Measurements from ENCODE around the gene SNX33.

The SNX33 gene

DNA sequence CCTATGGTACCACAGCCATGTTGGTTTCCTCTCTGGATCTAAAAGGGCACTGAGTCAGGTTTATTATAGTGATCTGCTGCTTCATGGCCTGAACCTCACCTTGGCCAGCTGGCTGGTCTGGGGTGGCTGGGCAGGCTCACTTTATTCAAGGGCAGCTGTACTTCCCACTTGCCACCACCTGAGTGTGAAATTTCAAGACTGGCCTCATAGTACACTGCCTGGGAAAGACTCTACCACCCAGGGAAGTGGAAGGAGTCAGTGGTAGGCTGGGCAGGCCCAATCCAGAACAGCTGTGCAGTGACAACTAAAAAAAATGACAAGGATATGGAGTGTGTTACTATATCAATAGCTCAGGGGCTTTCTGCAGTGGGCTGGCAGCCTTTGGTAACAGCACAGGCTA is 30.9 kb upstream of the SNX33 start:
- TF ChIP-seq EP300 (IDR thresholded peaks at IDR 0.05; ENCODE audit: borderline replicate concordance), result no peak
- TF ChIP-seq FOXM1 (IDR thresholded peaks at IDR 0.05; ENCODE audit: borderline replicate concordance, low read depth), result no peak
- no peak for TF ChIP-seq TAF1 (IDR thresholded peaks at IDR 0.05; ENCODE audit: low read depth)
- TF ChIP-seq, protein P1, sequence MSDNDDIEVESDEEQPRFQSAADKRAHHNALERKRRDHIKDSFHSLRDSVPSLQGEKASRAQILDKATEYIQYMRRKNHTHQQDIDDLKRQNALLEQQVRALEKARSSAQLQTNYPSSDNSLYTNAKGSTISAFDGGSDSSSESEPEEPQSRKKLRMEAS (IDR thresholded peaks at IDR 0.05), result no peak
- TF ChIP-seq, protein P2, sequence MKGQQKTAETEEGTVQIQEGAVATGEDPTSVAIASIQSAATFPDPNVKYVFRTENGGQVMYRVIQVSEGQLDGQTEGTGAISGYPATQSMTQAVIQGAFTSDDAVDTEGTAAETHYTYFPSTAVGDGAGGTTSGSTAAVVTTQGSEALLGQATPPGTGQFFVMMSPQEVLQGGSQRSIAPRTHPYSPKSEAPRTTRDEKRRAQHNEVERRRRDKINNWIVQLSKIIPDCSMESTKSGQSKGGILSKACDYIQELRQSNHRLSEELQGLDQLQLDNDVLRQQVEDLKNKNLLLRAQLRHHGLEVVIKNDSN (IDR thresholded peaks at IDR 0.05), result no peak
- no peak for TF ChIP-seq CREB1 (IDR thresholded peaks at IDR 0.05; ENCODE audit: low read depth)
- no peak for TF ChIP-seq RAD21 (IDR thresholded peaks at IDR 0.05; ENCODE audit: low read depth)
- TF ChIP-seq YY1 (IDR thresholded peaks at IDR 0.05; ENCODE audit: low read depth), result no peak
- no peak for TF ChIP-seq REST (IDR thresholded peaks at IDR 0.05; ENCODE audit: low read depth)
- no peak for TF ChIP-seq TCF12 (IDR thresholded peaks at IDR 0.05; ENCODE audit: low read depth)
- no peak for TF ChIP-seq CEBPB (IDR thresholded peaks at IDR 0.05)
- TF ChIP-seq NFIC (IDR thresholded peaks at IDR 0.05), result no peak
- TF ChIP-seq ZBTB7A (IDR thresholded peaks at IDR 0.05; ENCODE audit: low read depth), result no peak
- TF ChIP-seq EGR1 (IDR thresholded peaks at IDR 0.05), result no peak
- TF ChIP-seq TEAD4 (IDR thresholded peaks at IDR 0.05), result no peak

- TF ChIP-seq, protein P1 (IDR thresholded peaks at IDR 0.05), result no peak
- no peak for TF ChIP-seq NFIC (IDR thresholded peaks at IDR 0.05)
- TF ChIP-seq, protein P2 (IDR thresholded peaks at IDR 0.05), result no peak
- TF ChIP-seq YY1 (IDR thresholded peaks at IDR 0.05; ENCODE audit: low read depth), result no peak
- no peak for TF ChIP-seq EP300 (IDR thresholded peaks at IDR 0.05; ENCODE audit: borderline replicate concordance)
- TF ChIP-seq FOXM1 (IDR thresholded peaks at IDR 0.05; ENCODE audit: borderline replicate concordance, low read depth), result no peak
Observed at GRCh38 chr15:75620058-75620820, 27.5 kb upstream of the SNX33 start.

GRCh38 chr15:75620841-75621391 is 26.8 kb upstream of the SNX33 start:
- no peak for TF ChIP-seq CREB1 (IDR thresholded peaks at IDR 0.05; ENCODE audit: low read depth)
- no peak for TF ChIP-seq RAD21 (IDR thresholded peaks at IDR 0.05; ENCODE audit: low read depth)
- no peak for TF ChIP-seq TCF12 (IDR thresholded peaks at IDR 0.05; ENCODE audit: low read depth)
- no peak for TF ChIP-seq CEBPB (IDR thresholded peaks at IDR 0.05)

- TF ChIP-seq TAF1 (IDR thresholded peaks at IDR 0.05; ENCODE audit: low read depth) (no peak), TEAD4 (IDR thresholded peaks at IDR 0.05) (no peak), ZBTB7A (IDR thresholded peaks at IDR 0.05; ENCODE audit: low read depth) (no peak), CREB1 (IDR thresholded peaks at IDR 0.05; ENCODE audit: low read depth) (no peak), FOXM1 (IDR thresholded peaks at IDR 0.05; ENCODE audit: borderline replicate concordance, low read depth) (no peak), REST (IDR thresholded peaks at IDR 0.05; ENCODE audit: low read depth) (no peak)
Observed at GRCh38 chr15:75622505-75622904, 25.2 kb upstream of the SNX33 start.

DNA sequence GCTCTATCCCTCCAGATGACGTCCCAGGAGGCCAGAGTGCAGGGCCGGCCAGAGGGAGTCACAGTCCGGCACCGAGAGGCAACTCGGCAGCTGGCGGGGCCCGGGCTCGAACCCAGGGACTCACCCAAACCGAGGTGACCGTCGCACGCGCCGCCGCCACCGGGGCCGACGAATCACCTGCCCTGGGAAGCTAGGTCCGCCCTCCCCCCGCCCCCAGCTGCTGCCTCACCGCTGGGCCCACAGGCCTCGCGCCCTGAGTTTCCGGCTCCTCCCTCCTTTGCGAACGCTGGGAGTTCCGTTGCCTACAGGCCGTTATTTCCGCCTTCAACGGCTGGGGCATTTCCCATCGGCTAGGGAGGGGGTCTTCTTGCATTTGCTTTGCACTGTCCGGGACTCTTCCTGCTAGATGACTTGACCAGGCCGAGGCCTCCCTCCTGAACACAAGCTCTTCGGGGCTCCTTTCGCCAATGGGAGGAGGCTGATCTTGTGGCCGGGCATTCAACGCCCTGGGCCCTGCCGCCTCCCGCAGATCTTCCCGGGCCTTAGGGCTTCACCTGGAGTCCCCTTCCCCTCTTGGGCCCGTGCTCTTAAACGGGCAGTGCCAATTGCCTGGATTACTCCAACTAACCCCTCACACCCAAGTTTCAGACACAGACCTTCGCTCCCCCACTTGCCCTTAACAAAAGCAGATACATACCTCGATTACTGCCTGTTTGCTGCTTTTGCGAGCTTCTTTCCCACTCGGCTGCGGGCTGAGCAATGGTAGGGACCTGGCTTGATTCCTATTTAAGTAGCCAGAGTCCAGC is 22.0 kb upstream of the SNX33 start, which contains the start of gene SNUPN:
SNUPN (minus strand) TSS at position 184 of the 806 bp plus-strand sequence. CDS start 4,674 bp downstream, outside the sequence.
- TF ChIP-seq ZBTB7A (IDR thresholded peaks at IDR 0.05; ENCODE audit: low read depth) (no peak), TAF1 (IDR thresholded peaks at IDR 0.05; ENCODE audit: low read depth) (peak; percentile 57), EGR1 (IDR thresholded peaks at IDR 0.05) (no peak), REST (IDR thresholded peaks at IDR 0.05; ENCODE audit: low read depth) (no peak), NFIC (IDR thresholded peaks at IDR 0.05) (no peak), TCF12 (IDR thresholded peaks at IDR 0.05; ENCODE audit: low read depth) (0 out of 2 replicates have a peak, but pooled peaks have one; percentile 18), CEBPB (IDR thresholded peaks at IDR 0.05) (no peak), TEAD4 (IDR thresholded peaks at IDR 0.05) (peak; percentile 36), FOXM1 (IDR thresholded peaks at IDR 0.05; ENCODE audit: borderline replicate concordance, low read depth) (no peak), EP300 (IDR thresholded peaks at IDR 0.05; ENCODE audit: borderline replicate concordance) (no peak), CREB1 (IDR thresholded peaks at IDR 0.05; ENCODE audit: low read depth) (no peak)
- TF ChIP-seq, protein P1 (IDR thresholded peaks at IDR 0.05), result peak; percentile 75; the same call in 1 of the 2 replicates
- TF ChIP-seq, protein P2 (IDR thresholded peaks at IDR 0.05), result peak; percentile 40; the same call in 1 of the 2 replicates

Data from Ishikawa (cell line).